NB4 (cell line): ENCODE measurements around the gene ALDH4A1.

Experiments
- DNase-seq: peaks from one replicate; pipeline ENCODE4 v3.0.0; 2010; ENCODE audit warnings: low read depth
- H3K4me3 ChIP-seq: one replicate; pipeline ENCODE4 v1.5.1; 2011; ENCODE audit warnings: mild to moderate bottlenecking, low read depth, low read length, moderate library complexity
- CTCF ChIP-seq: IDR thresholded peaks from one replicate; pipeline ENCODE4 v1.5.1; 2012; ENCODE audit warnings: low read depth, low read length
- MAX ChIP-seq: IDR thresholded peaks from 2 replicates; pipeline ENCODE4 v1.6.1; 2011; ENCODE audit warnings: low read depth, low read length
- MYC ChIP-seq: IDR thresholded peaks from 2 replicates; pipeline ENCODE4 v1.6.1; 2011; ENCODE audit warnings: low read depth, low read length
- POLR2A ChIP-seq: IDR thresholded peaks from 2 replicates; pipeline ENCODE4 v1.6.1; 2011; ENCODE audit warnings: mild to moderate bottlenecking; ENCODE audit not compliant: insufficient read length; ENCODE audit errors: extremely low read depth

Gene ALDH4A1

GRCh38 chr1:18942340-18942739 lies 40.0 kb upstream of the ALDH4A1 start:
- DNase-seq: no peak
- TF ChIP-seq POLR2A (no peak), MYC (no peak), CTCF (no peak), MAX (no peak)

GRCh38 chr1:18941221-18942141 lies 39.1 kb upstream of the ALDH4A1 start:
- no peak for TF ChIP-seq POLR2A
- no peak for TF ChIP-seq MAX
- no peak for TF ChIP-seq CTCF
- no peak for TF ChIP-seq MYC
- no peak overlapping the region for H3K4me3 ChIP-seq
- DNase-seq: no peak

More at GRCh38 chr1:18942340-18942739, 40.0 kb upstream of the ALDH4A1 start:
- no peak overlapping the region for H3K4me3 ChIP-seq

GRCh38 chr1:18940303-18941020 lies 38.1 kb upstream of the ALDH4A1 start:
- DNase-seq: no peak
- TF ChIP-seq CTCF (no peak), MYC (no peak), POLR2A (no peak), MAX (no peak)
- no peak overlapping the region for H3K4me3 ChIP-seq

GRCh38 chr1:18939398-18940302 lies 37.3 kb upstream of the ALDH4A1 start:
- TF ChIP-seq CTCF: no peak
- no peak for TF ChIP-seq MYC
- TF ChIP-seq MAX: no peak
- no peak for TF ChIP-seq POLR2A

GRCh38 chr1:18938707-18939070 lies 36.3 kb upstream of the ALDH4A1 start:
- no peak for TF ChIP-seq POLR2A
- TF ChIP-seq CTCF: no peak
- no peak for TF ChIP-seq MAX
- no peak for TF ChIP-seq MYC
- H3K4me3 ChIP-seq: no peak overlapping the region
- DNase-seq: no peak

More at GRCh38 chr1:18939398-18940302, 37.3 kb upstream of the ALDH4A1 start:
- H3K4me3 ChIP-seq: no peak overlapping the region
- DNase-seq: no peak
